Measurements from ENCODE around the gene FBXL12. TPM values are rescaled to one million over a fixed set of nuclear protein-coding genes. Genes with fewer than 3 reads are reported as not detected.

FBXL12 gene
- total RNA-seq, 1 donor from 2014 or later: 64.4 TPM

DNA sequence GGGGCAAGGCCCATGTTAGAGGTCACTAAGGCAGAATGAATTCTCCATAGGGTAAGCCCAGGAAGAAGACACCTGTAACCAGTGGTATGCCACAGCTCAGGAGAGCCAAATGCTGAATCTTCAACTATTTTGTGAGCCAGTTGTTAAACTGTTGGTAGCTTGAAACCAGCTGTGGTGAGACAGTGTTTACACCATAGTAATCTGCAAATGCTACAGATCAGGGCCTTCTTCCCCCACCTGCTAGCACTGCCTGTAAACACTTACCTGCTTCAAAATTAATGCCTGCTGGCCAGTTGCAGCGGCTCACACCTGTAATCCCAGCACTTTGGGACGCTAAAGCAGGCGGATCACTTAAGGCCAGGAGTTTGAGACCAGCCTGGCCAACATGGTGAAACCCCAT is 12.1 kb downstream of the FBXL12 start:
- intact Hi-C loops (cut with DNase I): no loop called here
- Histone ChIP-seq H3K36me3 (peaks cover 42 to 55% of the 10 kb centered on the region in 2 donors), H3K4me1 (no peaks in the 10 kb centered on the region), H3K27ac (no peak overlapping the region), H3K27me3 (no peaks in the 10 kb centered on the region), H3K9me3 (no peaks in the 10 kb centered on the region), H3K4me3 (no peak overlapping the region)
- no peak for DNase-seq (ENCODE audit: low spot score in 2 of 2)
- TF ChIP-seq, protein P1, sequence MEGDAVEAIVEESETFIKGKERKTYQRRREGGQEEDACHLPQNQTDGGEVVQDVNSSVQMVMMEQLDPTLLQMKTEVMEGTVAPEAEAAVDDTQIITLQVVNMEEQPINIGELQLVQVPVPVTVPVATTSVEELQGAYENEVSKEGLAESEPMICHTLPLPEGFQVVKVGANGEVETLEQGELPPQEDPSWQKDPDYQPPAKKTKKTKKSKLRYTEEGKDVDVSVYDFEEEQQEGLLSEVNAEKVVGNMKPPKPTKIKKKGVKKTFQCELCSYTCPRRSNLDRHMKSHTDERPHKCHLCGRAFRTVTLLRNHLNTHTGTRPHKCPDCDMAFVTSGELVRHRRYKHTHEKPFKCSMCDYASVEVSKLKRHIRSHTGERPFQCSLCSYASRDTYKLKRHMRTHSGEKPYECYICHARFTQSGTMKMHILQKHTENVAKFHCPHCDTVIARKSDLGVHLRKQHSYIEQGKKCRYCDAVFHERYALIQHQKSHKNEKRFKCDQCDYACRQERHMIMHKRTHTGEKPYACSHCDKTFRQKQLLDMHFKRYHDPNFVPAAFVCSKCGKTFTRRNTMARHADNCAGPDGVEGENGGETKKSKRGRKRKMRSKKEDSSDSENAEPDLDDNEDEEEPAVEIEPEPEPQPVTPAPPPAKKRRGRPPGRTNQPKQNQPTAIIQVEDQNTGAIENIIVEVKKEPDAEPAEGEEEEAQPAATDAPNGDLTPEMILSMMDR (IDR thresholded peaks at IDR 0.05): no peak

DNA sequence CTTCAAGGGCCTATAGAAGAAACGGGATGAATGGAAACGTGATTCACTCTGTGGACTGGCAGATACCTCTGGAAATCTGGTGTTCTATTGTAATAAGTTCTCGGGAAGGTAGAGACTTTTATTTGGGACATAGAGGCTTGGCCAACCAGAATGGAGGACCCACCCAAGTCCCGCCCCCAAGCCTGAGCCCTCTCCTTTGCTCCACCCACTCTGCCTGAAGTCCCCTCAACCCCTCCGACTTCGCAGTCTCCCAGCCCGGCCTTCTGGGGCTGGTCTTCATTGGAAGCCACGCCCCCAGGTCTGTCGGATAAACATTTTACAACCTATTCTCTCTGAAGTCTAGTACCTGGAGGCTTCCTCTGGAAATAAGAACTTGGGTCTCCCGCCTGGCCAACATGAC is 16.9 kb downstream of the FBXL12 start:
- TF ChIP-seq, protein P1 (IDR thresholded peaks at IDR 0.05): no peak
- no peaks in the 10 kb centered on the region for H3K4me1 ChIP-seq
- intact Hi-C loops (cut with DNase I): no loop called here
- H3K27ac ChIP-seq: no peak overlapping the region
- no peaks in the 10 kb centered on the region for H3K27me3 ChIP-seq
- peaks cover 4 to 10% of the 10 kb centered on the region in 2 donors for H3K36me3 ChIP-seq
- no peak for DNase-seq (ENCODE audit: low spot score in 2 of 2)
- H3K9me3 ChIP-seq: no peaks in the 10 kb centered on the region
- no peak overlapping the region for H3K4me3 ChIP-seq

DNA sequence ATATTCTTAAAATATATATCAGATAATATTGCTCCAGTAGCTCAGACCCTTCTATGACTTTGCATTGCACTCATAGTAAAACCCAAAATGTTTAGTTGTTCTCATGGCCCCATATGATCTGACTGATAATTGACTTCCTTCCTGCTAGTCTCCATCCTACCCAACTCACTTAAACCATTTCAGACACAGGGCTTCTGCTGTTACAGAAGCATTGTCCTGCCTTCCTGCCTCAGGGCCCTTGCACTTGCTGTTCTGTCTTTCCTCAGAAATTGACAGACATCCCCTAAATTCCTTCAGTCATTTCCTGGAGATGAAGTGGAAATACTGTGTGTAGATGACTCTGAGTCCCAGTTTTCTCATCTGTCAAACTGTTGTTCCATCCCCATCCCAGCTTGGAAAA is 19.7 kb downstream of the FBXL12 start:
- TF ChIP-seq, protein P1 (IDR thresholded peaks at IDR 0.05): no peak
- Histone ChIP-seq H3K27ac (no peak overlapping the region), H3K36me3 (no peaks in the 10 kb centered on the region), H3K4me1 (no peaks in the 10 kb centered on the region), H3K9me3 (no peaks in the 10 kb centered on the region), H3K27me3 (no peaks in the 10 kb centered on the region), H3K4me3 (no peak overlapping the region)
- intact Hi-C loops (cut with DNase I): loop anchor here (10.0 kb wide), 1 partner anchor 364 kb away; the partner anchor contains the start of gene ZNF266
- no peak for DNase-seq (ENCODE audit: low spot score in 2 of 2)

DNA sequence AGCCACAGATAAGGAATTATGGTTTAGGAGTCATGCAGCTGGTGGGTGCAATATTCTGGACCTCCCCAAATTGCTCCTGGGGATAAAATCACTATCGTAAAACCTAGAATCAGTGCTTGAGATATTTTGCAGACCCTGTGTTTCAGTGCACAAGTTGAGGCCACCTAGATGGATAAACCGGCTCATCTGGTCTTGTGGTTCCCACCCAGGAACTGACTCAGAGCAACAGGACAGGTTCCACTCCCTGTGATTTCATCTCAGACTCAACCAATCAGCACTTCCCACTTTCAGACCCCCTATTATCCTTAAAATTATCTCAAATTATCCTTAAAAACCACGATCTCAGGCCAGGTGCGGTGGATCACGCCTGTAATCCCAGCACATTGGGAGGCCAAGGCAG is 21.0 kb downstream of the FBXL12 start:
- Histone ChIP-seq H3K9me3 (no peaks in the 10 kb centered on the region), H3K4me1 (no peaks in the 10 kb centered on the region), H3K27me3 (no peaks in the 10 kb centered on the region), H3K36me3 (no peaks in the 10 kb centered on the region), H3K27ac (no peak overlapping the region), H3K4me3 (no peak overlapping the region)
- DNase-seq (ENCODE audit: low spot score in 2 of 2): no peak
- TF ChIP-seq, protein P1 (IDR thresholded peaks at IDR 0.05): no peak
- intact Hi-C loops (cut with DNase I): loop anchor here (2.0 to 10.0 kb wide), 2 partner anchors 363 to 593 kb away; partner anchors contain the start of gene ZNF266

DNA sequence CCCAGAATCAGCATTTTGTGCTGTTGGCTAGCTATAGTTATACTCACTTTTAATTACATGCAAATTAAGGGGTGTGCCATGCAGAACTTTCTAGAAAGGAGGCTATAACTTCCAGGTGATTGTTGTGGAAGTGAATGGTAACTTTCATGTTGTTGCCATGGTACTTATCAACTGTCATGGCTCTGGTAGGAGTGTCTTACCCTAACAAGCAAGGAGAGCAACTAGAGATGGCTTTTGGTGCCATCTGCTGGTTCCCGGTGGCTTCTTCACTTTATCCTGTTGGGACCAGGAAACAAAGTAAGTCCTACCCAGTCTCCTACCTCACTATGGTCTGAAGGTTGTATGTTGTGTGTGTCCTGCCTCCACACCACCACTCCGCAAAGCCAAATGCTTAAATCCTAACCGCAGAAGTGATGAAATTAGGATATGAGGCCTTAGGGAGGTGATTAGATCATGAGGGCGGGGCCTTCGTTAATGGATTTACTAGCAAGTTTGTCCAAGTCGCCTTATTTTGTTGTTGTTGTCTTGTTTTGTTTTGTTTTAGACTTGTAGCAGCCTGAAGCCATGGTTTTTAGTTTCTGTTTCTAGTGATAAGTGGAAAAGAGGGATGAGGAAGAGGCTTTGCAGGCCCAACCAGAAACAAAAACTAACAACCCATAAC is 22.6 kb downstream of the FBXL12 start:
- intact Hi-C loops (cut with DNase I): loop anchor here (1.0 to 10.0 kb wide), 4 partner anchors 23 to 591 kb away; partner anchors contain the start of genes FBXL12 and ZNF266
- TF ChIP-seq, protein P1 (IDR thresholded peaks at IDR 0.05): peak; percentile 70 to 90 (median 76)
- H3K36me3 ChIP-seq: no peaks in the 10 kb centered on the region
- H3K4me3 ChIP-seq: no peak overlapping the region
- no peaks in the 10 kb centered on the region for H3K4me1 ChIP-seq
- peak overlapping the region in 1 of 2 donors; percentile 19 for H3K27ac ChIP-seq
- no peaks in the 10 kb centered on the region for H3K27me3 ChIP-seq
- H3K9me3 ChIP-seq: no peaks in the 10 kb centered on the region
- peak; percentile 51 to 91 for DNase-seq (ENCODE audit: low spot score in 2 of 2)
